GM21515 (cell line): ENCODE data around the gene API5.
"Not testable (repeated sequence)": the region's sequence is repeated elsewhere in the genome, so short reads cannot be mapped to it uniquely, and the experiment has no call there.

Source experiments
- ATAC-seq: cut with Tn5 transposase; IDR thresholded peaks from one replicate; pipeline ENCODE4 v1.9.1; 2021; ENCODE audit not compliant: unreplicated experiment

API5 gene

GRCh38 chr11:43311791-43312607, at the start of gene API5:
API5 (plus strand) TSS chr11:43311996; CDS start chr11:43312128, 132 bp downstream.
- peak; percentile 98 for ATAC-seq

GRCh38 chr11:43267856-43268580, 43.8 kb upstream of the API5 start:
- no peak for ATAC-seq

- no peak for ATAC-seq
These were observed 43.0 kb upstream of the API5 start for GRCh38 chr11:43268786-43269185.

- no peak for ATAC-seq
These were observed 42.4 kb upstream of the API5 start for GRCh38 chr11:43269254-43269918.

GRCh38 chr11:43270468-43270867, 41.3 kb upstream of the API5 start:
- no peak for ATAC-seq

- no peak for ATAC-seq
These were observed 33.4 kb upstream of the API5 start for GRCh38 chr11:43278193-43278956.

- peak; percentile 76 for ATAC-seq
These were observed 29.0 kb upstream of the API5 start for GRCh38 chr11:43282607-43283440.

- ATAC-seq, result no peak
These were observed 26.0 kb upstream of the API5 start for GRCh38 chr11:43285826-43286225.

GRCh38 chr11:43289368-43289767, 22.4 kb upstream of the API5 start:
- ATAC-seq, result no peak

GRCh38 chr11:43298397-43298796, 13.4 kb upstream of the API5 start:
- no peak for ATAC-seq

- no peak for ATAC-seq
These were observed 4.2 kb downstream of the API5 start for GRCh38 chr11:43315966-43316365.

GRCh38 chr11:43316451-43316850, 4.7 kb downstream of the API5 start:
- no peak for ATAC-seq

GRCh38 chr11:43327987-43328386, 16.2 kb downstream of the API5 start:
- ATAC-seq, result no peak

GRCh38 chr11:43328482-43328881, 16.7 kb downstream of the API5 start:
- ATAC-seq, result no peak

GRCh38 chr11:43341159-43341558, 29.4 kb downstream of the API5 start:
- ATAC-seq, result no peak

GRCh38 chr11:43351426-43351825, 39.6 kb downstream of the API5 start:
- ATAC-seq, result not testable (repeated sequence)

GRCh38 chr11:43354311-43354710, 42.5 kb downstream of the API5 start:
- ATAC-seq, result no peak

- no peak for ATAC-seq
These were observed 44.5 kb downstream of the API5 start for GRCh38 chr11:43356336-43356735.

GRCh38 chr11:43358279-43358800, 46.5 kb downstream of the API5 start:
- ATAC-seq, result no peak
